GM19238 (cell line): ENCODE results near the gene RASA3.

Experiments
- DNase-seq: peaks from one replicate; pipeline ENCODE4 v3.0.0; 2011; ENCODE audit warnings: low spot score; ENCODE audit not compliant: insufficient read length

RASA3 gene

DNA sequence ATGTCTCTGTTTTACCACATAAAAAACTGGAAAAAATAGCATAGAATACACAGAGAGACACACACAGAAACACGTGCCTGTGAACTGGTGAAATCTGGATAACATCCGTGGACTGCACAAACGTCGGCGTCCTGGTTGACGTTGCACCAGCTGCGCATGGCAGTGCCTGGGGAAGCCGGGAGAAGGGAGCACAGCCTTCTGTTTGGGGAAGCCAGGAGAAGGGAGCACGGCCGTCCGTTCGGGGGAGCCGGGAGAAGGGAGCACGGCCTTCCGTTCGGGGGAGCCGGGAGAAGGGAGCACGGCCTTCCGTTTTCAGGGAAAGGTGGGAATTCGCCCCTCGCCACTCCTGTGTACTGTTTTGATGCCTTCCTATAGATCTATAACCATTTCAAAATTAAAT, 94.7 kb downstream of the RASA3 start:
- DNase-seq = no peak

DNA sequence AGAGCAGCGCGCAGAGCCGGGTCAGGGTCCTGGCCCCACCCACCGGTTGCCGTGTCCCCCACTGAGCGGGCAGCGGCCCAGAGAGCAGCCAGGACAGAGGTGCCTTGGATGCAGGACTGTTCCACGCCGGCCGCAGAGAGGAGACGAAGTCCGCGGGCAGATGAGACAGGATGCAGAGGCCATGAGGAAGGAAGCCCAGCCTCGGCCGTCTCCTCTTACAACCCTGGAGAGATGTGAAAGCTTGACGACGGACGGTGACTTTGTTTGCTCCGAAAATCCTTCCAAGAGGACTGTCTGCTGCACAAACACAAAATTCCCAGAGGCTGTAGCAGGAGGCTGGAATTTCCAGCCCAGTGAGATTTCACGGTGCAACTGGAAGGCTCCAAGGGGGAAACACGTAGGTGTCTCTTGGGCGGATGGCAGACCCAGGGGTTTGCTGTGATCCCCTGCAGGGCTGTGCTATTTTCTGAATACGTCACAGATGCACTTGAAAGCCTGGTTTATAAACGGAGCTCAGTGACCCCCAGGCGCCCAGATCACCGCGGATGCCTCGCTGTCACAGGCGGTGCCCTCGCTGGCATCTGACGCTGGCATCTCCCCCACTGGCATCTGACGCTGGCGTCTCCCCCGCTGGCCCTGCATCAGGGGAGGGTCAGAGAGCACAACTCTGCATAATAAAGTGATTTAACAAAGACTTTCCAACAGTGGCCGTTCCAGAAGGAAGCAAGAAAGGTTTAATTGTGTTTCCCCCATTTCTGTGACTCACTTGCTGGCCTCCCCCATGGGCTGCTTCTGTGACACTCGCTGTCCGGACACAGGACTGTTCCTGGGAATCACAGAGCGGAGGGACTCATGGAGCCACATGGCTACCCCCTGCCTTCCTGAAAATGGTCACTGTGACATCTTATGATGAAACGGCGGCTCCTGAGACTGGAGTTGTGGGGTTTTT, 96.6 kb downstream of the RASA3 start:
- no peak for DNase-seq

DNA sequence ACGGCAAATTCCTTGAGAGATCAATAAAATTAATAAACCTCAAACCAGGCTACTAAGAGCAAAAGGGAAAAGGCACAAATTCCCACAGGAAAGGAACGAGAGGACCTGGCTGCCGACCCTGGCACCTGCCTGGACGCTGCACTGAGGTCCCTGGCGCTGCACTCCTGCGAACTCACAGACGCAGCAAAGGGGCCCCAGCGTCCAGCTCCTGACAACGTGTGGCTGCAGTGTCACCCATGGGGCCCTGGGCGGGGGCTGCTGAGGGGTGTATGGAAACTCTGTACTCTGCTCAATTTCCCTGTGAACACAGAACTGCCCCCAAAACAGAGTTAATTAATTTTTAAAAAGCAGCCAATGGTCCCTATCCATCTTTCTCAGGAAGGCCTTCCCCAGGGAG, 97.2 kb downstream of the RASA3 start:
- no peak for DNase-seq

DNA sequence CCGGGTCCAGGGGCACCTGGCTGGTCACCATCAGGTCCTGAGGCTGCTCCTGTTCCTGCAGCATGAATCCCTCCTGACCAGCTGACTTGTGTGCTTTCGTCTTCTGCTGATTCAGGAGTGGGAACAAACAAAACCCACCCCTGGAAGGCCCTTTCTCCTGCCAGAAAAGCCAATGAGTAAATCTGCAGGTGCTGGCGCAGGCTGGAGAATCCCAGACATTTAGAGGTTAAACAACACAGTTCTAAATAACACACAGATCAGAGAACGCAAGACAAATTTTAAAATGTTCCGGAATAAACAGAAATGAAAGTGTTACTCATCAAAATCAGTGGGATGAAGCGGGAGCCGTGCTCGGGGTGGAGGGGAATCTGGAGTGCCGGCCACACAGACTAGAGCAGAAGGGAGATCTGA, 97.9 kb downstream of the RASA3 start:
- DNase-seq = no peak

DNA sequence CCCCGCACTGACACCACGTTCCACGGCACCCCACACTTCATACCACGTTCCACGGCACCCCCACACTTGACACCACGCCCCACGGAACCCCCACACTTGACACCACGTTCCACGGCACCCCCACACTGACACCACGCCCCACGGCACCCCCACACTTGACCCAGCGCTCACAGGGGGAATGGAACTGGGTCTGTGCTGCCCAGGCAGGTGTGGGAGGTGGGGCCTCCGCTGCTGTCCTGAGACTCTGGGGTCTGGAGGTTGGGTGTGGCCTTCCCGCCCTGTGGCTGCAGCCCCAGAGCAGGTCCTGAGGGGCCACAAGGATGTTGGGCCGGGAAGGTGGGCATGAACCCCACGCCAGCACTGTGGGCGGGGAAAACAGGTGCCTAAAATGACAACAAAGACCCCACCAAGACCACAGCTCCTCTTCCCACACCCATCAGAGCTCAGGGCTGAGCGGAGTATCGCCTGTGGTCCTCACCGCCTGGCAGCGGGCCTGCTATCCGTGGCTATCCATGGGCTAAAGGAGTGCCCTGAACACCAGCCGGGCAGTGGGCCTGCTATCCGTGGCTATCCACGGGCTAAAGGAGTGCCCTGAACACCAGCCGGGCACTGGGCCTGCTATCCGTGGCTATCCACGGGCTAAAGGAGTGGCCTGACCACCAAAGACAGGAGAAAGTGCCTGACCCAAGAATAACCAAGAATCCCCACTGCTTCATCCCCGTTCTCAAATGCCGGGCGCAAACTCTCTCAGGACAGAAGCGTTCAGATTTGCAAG, 98.7 kb downstream of the RASA3 start:
- DNase-seq = no peak

DNA sequence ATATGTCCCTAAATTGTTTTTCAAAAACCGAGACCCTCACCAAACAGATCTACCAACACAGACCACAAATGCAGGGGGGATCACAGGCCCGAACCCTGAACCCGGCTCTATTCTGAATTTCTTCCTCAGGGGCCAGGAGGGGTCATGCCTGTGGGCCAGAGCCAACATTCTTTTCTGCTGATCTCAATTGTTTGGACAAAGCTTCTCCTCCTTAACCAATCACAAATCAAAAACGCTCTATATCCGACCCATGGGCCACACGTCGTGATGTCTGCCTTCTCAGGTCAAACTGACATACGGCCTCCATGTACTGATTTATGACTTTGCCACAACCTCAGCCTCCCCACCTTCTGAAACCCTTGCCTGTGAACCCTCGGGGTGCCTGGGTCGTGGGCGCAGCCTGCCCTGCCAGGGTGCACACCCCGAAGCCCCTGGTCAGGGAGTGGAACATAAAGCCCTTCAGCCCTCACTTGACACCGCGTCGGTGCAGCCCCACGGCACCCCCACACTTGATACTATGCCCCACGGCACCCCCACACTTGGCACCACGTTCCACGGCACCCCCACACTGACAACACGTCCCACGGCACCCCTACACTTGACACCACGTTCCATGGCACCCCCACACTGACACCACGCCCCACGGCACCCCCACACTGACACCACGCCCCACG, 100.2 kb downstream of the RASA3 start:
- DNase-seq = no peak

DNA sequence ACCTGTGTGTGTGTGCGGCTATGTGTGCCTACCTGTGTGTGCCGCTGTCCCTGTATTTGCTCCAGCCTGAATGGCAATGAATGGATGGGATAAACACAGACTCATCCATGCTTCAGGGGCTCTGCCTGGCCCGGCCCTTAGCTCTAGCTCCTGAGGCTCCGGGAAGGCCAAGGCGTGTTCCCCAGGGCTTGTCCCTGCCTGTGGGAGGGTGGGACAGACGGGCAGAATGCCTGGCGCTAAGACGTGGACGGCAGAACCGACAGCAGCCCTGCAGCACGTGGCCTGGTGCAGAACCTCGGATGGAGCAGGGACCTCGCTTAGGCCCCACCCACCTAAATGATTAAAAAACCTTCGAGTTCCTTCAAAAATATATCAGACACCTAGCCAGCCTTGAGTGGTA, 100.8 kb downstream of the RASA3 start:
- DNase-seq = no peak

DNA sequence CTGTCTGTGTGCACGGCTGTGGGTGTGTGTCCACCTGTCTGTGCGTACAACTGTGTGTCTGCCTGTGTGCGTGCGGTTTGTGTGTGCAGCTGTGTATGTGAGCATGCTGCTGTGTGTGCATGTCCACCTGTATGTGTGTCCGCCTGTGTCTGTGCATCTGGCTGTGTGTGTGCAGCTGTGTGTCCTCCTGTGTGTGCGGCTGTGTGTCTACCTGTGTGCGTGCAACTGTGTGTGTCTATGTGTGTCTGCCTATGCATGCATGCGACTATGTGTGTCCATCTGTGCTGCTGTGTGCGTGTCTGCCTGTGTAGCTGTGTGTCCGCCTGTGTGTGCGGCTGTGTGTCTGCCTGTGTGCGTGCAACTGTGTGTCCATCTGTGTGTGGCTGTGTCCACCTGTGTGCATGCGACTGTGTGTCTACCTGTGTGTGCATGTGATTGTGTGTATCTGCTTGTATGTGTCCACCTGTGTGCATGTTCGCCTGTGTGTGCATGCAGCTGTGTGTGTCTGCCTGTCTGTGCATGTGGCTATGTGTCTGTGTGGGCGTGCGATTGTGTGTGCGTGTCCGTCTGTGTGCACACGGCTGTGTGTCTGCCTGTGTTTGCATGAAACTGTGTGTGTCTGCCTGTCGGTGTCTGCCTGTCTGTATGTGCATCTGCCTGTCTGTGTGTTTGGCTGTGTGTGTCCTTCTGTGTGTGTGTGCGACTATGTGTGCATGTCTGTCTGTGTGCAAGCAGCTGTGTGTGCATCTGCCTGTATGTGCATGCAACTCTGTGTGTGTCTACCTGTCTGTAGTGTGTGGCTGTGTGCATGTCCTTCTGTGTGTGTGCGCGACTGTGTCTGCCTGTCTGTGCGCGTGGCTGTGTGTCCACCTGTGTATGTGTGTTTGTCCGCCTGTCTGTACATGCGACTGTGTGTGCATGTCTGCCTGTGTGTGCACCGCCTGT, 101.5 kb downstream of the RASA3 start:
- no peak for DNase-seq

DNA sequence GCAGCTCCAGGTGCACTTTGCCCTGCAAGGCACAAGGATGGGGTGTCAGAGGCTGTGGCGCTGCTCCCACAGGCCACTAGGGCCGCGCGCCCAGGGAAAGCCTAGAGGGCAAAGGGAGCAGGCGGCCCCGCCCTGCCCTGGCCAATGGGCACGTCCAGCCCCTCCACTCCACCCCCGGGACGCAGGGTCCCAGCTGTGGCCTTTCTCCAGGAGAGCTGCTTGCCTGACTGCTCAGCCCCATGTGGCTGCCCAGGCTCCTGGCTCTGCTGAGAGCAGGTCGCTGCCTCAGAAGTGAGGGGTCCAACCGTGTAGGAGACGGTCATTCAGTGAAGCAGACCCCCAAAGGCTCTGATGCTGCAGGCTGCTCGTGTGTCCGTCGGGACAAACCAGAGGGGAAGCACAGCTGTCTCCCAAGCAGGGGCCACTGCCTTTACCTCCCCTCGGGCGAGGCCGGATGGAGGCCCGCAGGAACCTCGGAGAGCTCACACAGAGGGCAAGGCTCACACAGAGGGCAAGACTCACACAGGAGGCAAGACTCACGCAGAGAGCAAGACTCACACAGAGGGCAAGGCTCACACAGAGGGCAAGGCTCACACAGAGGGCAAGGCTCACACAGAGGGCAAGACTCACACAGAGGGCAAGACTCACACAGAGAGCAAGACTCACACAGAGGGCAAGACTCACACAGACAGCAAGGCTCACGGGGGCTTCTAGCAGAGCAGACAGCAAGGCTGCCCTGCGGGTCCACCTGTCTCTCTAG, 102.4 kb downstream of the RASA3 start:
- DNase-seq = no peak

DNA sequence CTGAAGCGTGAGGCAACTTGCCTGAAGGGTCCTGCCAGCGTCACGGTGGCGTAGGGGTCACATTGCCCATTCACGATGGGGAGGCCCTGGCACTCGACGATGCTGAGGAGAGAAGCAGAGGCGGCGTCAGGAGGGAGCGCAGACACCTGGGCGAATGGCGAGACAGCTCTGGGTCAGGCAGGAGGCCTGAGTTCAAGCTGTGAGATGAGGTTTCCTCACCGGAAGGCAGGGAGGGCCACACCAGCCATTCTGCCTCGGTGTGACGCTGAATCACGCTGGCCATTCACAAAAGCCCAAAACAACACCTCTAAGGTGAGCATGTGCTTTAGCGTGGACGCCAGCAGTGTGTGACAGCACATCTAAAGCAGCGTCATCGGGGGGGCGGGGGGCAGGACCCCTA, 104.6 kb downstream of the RASA3 start:
- no peak for DNase-seq

DNA sequence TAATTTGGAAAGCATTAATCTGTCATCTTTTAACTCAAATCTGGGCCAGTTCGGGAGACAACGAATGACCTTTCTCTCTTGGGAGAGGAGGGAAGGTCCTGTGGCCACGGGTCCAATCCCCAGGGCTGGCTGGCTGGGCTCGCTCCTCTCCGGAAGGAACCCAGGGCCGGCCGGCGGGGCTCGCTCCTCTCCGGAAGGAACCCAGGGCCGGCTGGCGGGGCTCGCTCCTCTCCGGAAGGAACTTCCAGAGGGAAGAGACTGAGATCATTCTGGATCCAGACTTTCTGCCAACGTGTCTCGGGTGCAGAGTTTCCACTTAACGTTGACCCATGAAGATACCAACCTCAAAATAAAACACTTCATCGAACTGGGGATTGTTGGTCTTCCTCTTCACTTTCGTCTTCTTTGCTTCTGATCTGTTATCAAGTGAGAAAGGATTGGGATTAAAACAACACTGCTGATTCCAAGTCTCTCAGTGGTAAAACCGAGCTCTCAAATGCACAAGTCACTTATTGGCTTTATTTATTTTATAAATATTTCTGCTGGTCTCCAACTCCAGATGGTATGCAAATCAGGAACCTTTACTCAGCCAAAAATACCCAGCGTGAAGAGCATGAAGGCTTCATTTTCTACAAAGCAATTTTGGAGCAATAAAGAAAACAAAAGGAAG, 105.2 kb downstream of the RASA3 start:
- no peak for DNase-seq

DNA sequence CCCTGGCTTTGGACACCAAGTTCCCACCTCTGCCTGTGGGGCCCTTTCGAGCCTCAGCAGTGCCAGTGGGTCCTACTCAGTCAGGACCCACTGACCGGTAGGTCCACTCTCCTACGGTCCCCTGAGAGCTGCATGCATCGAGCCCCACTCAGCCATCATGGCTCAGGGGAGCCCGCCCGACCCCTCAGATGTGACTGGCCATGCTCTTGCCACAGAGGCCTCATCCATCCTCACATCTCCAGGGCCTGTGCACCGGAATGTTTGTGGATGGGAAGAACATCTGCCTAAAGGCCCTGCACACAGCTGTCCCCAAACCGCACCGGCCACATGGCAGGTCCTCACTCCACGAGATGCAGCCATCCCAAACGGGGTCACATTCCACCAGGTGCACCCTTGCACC, 105.9 kb downstream of the RASA3 start:
- DNase-seq = no peak

DNA sequence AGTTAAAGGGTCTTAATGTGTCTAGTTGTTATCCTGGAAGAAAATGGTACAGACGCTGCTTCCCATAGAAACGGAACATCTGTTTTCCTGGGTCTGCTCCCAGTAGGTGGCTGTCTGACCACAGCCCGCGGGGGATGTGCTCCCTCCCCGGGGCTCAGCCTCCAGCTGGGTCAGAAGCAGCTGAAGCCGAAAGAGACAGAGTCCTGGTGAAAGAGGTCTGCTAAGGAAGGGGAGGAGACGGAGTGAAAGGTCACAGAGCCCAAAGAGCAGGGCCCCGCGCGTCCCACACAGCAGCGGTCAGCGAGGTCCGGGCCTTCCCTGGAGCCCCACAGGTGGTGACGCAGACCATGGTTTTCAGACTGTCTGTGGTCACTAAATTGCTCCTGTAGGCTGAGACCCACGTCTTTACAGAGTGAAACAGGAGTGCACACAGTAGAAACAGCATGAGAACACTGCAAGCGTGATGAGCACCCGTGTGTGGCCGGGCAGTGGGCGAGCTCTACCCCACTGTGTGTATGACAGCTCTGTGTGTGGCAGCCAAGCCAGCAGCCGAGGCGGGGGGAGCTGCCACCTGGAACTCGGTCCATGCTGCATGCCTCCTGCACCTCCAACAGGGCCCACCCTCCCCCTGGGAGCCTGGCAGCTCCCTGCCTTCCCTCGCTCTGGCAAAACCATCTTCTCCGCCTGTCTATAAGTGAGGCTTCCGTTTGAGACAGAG, 106.5 kb downstream of the RASA3 start:
- DNase-seq = no peak

DNA sequence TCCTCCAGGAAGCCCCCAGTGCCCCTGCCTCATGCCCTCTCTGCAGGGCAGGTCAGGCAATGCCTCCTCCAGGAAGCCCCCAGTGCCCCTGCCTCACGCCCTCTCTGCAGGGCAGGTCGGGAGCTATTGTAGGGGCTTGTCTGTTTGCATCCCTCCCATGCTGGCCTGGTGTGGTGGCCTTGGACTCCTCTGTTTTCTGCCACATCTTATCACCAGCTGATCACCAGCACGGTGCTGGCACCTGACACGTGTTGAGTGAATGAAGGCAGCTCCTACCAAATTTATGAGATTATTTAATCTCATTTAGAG, 107.1 kb downstream of the RASA3 start:
- no peak for DNase-seq

DNA sequence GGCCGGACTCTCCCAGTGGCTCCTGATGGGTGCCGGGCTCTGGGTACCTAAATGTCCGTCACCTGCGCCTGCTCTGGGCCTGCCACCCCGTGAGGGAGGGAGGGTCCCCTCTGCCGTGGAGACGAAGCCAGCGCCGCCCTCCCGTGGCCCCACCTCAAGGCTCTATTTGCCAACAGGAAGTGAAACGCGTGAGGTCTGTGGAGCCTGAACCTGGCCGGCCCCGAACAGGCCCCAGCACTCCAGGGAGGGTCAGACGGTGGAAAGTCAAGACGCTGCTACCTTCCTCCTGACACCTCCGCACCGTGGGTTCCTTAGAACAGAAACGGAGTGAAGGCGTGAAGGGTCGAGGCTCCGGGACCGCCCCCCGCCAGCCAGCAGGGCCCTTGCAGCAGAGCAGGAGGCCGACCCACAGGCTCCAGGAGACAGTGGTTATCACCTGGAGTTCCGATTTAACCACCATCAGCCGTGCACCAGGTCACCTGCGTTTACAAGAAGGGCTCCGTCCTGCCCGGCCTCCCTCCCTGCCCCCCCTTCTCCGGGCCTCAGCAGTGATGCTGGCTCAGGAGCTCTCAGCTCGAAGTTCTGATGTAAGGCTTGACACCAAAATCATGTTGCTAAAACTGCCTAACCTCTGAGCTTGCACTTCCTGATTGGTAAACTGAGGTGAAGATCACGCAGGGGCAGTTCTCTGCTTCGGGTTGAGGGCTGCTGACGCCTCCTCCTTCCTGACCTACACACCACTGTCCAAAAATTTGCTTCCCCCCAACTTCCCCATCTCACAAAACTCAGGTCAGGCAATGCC, 107.6 kb downstream of the RASA3 start:
- peak; percentile 56 for DNase-seq

DNA sequence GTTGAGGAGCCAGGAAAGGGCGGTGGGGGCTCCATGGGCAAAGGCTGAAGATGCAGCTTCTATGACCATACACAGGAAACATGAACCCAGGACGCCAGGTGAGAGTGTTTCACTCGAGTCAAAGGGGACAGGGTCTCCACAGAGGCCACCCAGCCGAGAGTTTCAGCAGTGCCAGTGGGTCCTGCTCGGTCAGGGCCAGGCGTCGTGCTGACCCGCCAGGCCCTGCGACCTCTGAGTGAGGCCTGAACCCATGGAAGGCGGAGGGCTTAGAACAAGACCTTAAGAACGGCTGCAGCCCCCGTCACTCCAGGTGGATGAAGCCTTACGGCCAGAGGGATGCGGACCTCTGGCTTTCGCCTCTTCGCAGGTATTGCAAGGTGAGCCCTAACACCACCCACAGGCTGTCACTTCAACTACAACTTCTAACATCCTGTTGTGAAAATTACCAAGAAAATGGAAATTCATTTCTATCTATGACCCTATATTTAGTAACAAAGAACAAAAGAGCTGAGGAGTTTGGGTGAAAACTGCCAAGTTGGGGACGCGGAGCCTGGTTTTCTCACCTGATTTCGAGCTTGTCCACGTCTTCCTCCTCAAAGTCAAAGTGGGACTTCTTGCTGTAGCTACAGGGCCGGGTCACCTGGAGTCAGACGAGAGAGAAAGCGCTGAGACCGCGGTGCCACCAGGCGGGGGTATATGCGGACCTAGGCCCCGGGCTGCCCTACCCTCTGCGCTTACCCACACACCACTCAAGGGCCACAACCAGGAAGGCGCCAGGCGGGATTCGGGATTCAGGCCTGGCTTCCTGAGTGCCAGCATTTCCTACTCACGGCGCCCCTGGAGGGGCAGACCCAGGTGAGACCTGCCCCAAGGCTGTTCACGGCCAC, 108.5 kb downstream of the RASA3 start:
- DNase-seq = no peak

DNA sequence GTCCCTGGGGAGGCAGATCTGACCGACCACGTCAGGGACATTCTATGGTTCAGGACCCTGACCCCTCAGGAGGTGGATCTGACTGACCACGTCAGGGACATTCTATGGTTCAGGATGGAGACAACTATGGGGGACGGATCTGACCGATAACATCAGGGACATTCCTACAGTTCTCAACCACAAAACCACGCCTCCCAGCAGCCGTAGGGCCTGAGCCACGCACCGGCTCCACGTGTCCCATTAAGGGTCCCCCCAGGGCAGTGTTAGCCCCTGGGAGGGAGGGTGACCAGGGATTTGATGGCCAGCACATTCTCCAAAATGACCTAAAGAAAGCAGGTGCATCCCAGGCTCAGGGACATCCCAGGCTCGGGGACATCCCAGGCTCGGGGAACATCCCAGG, 109.5 kb downstream of the RASA3 start:
- no peak for DNase-seq
